ENCODE measurements around the gene RCN2.
"Not testable (repeated sequence)": the region's sequence is repeated elsewhere in the genome, so short reads cannot be mapped to it uniquely, and the experiment has no call there.

The RCN2 gene

GRCh38 chr15:76931397-76932134, at the start of gene RCN2:
TSS of gene RCN2 (plus strand) at chr15:76931749. CDS start at chr15:76931842, 93 bp downstream.
- TF ChIP-seq CTCF (IDR thresholded peaks at IDR 0.05; ENCODE audit: extremely low read depth, missing control alignments) = no peak
- peak; percentile 97 for DNase-seq (ENCODE audit: low spot score)

- no peak for DNase-seq (ENCODE audit: low spot score)
- TF ChIP-seq CTCF (IDR thresholded peaks at IDR 0.05; ENCODE audit: extremely low read depth, missing control alignments) = no peak
These were observed 46.3 kb upstream of the RCN2 start for GRCh38 chr15:76885212-76885611.

- DNase-seq (ENCODE audit: low spot score) = not testable (repeated sequence)
These were observed 44.0 kb upstream of the RCN2 start for GRCh38 chr15:76887280-76888141.

GRCh38 chr15:76892836-76893235, 38.7 kb upstream of the RCN2 start:
- not testable (repeated sequence) for DNase-seq (ENCODE audit: low spot score)

- no peak for TF ChIP-seq CTCF (IDR thresholded peaks at IDR 0.05; ENCODE audit: extremely low read depth, missing control alignments)
- no peak for DNase-seq (ENCODE audit: low spot score)
These were observed 37.4 kb upstream of the RCN2 start for GRCh38 chr15:76894174-76894573.

GRCh38 chr15:76898102-76898501, 33.4 kb upstream of the RCN2 start:
- TF ChIP-seq CTCF (IDR thresholded peaks at IDR 0.05; ENCODE audit: extremely low read depth, missing control alignments) = no peak
- DNase-seq (ENCODE audit: low spot score) = no peak

GRCh38 chr15:76899176-76899930, 32.2 kb upstream of the RCN2 start:
- not testable (repeated sequence) for DNase-seq (ENCODE audit: low spot score)

GRCh38 chr15:76899931-76900310, 31.6 kb upstream of the RCN2 start:
- DNase-seq (ENCODE audit: low spot score) = not testable (repeated sequence)

- no peak for DNase-seq (ENCODE audit: low spot score)
- no peak for TF ChIP-seq CTCF (IDR thresholded peaks at IDR 0.05; ENCODE audit: extremely low read depth, missing control alignments)
These were observed 29.6 kb upstream of the RCN2 start for GRCh38 chr15:76901965-76902364.
